H9 (cell line): ENCODE measurements around the gene FBXO17. TPM values are rescaled to one million over a fixed set of nuclear protein-coding genes. Genes with fewer than 3 reads are reported as not detected.

Source experiments
- DNase-seq: peaks from one replicate; pipeline ENCODE4 v3.0.0-alpha.2; 2017
- H2AFZ ChIP-seq: one replicate; pipeline ENCODE4 v1.6.1; 2013; ENCODE audit warnings: mild to moderate bottlenecking, low read length, control low read depth, moderate library complexity
- H2AK5ac ChIP-seq: 2 replicates; pipeline ENCODE4 v1.6.1; 2013; ENCODE audit warnings: low read length, control low read depth, mixed read lengths; ENCODE audit not compliant: insufficient read length
- H2BK120ac ChIP-seq: one replicate; pipeline ENCODE4 v1.6.1; 2013; ENCODE audit warnings: low read depth, mild to moderate bottlenecking, low read length, control low read depth, inconsistent platforms; ENCODE audit not compliant: poor library complexity, severe bottlenecking
- H2BK12ac ChIP-seq: 2 replicates; pipeline ENCODE4 v1.6.1; 2013; ENCODE audit warnings: low read length, control low read depth, mixed read lengths, low read depth; ENCODE audit not compliant: insufficient read length
- H2BK15ac ChIP-seq: 2 replicates; pipeline ENCODE4 v1.6.1; 2013; ENCODE audit warnings: low read depth, low read length, control low read depth
- H2BK20ac ChIP-seq: one replicate; pipeline ENCODE4 v1.6.1; 2013; ENCODE audit warnings: low read depth, mild to moderate bottlenecking, low read length, control low read depth, inconsistent platforms; ENCODE audit not compliant: poor library complexity, severe bottlenecking
- H2BK5ac ChIP-seq: 2 replicates; pipeline ENCODE4 v1.6.1; 2013; ENCODE audit warnings: low read length, control low read depth, mixed read lengths; ENCODE audit not compliant: insufficient read length
- H3K14ac ChIP-seq: 2 replicates; pipeline ENCODE4 v1.6.1; 2013; ENCODE audit warnings: low read length, control low read depth; ENCODE audit not compliant: insufficient read depth
- H3K18ac ChIP-seq: 2 replicates; pipeline ENCODE4 v1.6.1; 2013; ENCODE audit warnings: low read depth, mild to moderate bottlenecking, mixed read lengths, low read length, control low read depth; ENCODE audit not compliant: insufficient read length
- H3K23ac ChIP-seq: 2 replicates; pipeline ENCODE4 v1.6.1; 2013; ENCODE audit warnings: low read length, control low read depth, mixed read lengths, low read depth; ENCODE audit not compliant: insufficient read length
- H3K23me2 ChIP-seq: 2 replicates; pipeline ENCODE4 v1.6.1; 2013; ENCODE audit warnings: low read depth, mild to moderate bottlenecking, mixed read lengths, low read length, control low read depth; ENCODE audit not compliant: insufficient read length, poor library complexity, severe bottlenecking
- H3K27ac ChIP-seq: 2 replicates; pipeline ENCODE4 v1.5.1; 2013; ENCODE audit warnings: low read length, control low read depth, mixed read lengths, low read depth; ENCODE audit not compliant: insufficient read length
- H3K27me3 ChIP-seq: 2 replicates; pipeline ENCODE4 v1.6.1; 2013; ENCODE audit warnings: low read length, control low read depth, inconsistent platforms; ENCODE audit not compliant: insufficient read depth
- H3K4ac ChIP-seq: 2 replicates; pipeline ENCODE4 v1.6.1; 2013; ENCODE audit warnings: low read depth, mild to moderate bottlenecking, control low read depth, inconsistent platforms, low read length, moderate library complexity
- H3K4me1 ChIP-seq: 2 replicates; pipeline ENCODE4 v1.6.1; 2013; ENCODE audit warnings: low read length, control low read depth, inconsistent platforms; ENCODE audit not compliant: insufficient read depth
- H3K4me2 ChIP-seq: 2 replicates; pipeline ENCODE4 v1.6.1; 2013; ENCODE audit warnings: low read length, control low read depth, mixed read lengths; ENCODE audit not compliant: insufficient read length, insufficient read depth
- H3K56ac ChIP-seq: 2 replicates; pipeline ENCODE4 v1.6.1; 2013; ENCODE audit warnings: low read depth, mild to moderate bottlenecking, mixed read lengths, low read length, control low read depth; ENCODE audit not compliant: insufficient read length
- H3K79me1 ChIP-seq: 2 replicates; pipeline ENCODE4 v1.6.1; 2013; ENCODE audit warnings: low read depth, mild to moderate bottlenecking, moderate library complexity, low read length, control low read depth, inconsistent platforms; ENCODE audit not compliant: insufficient read depth, poor library complexity, severe bottlenecking
- H3K79me2 ChIP-seq: 2 replicates; pipeline ENCODE4 v1.6.1; 2013; ENCODE audit warnings: low read length, control low read depth, inconsistent platforms; ENCODE audit not compliant: insufficient read depth
- H3K9ac ChIP-seq: 2 replicates; pipeline ENCODE4 v1.6.1; 2013; ENCODE audit warnings: low read length, control low read depth, mixed read lengths; ENCODE audit not compliant: insufficient read length; ENCODE audit errors: extremely low read depth
- H3K9me3 ChIP-seq: one replicate; pipeline ENCODE4 v1.6.1; 2013; ENCODE audit warnings: low read depth, low read length, inconsistent platforms; ENCODE audit not compliant: control insufficient read depth
- H3T11ph ChIP-seq: one replicate; pipeline ENCODE4 v1.6.1; 2013; ENCODE audit warnings: mild to moderate bottlenecking, low read length, control low read depth, inconsistent platforms
- H4K20me1 ChIP-seq: one replicate; pipeline ENCODE4 v1.6.1; 2013; ENCODE audit not compliant: control insufficient read depth, insufficient read length, insufficient read depth
- H4K5ac ChIP-seq: 2 replicates; pipeline ENCODE4 v1.6.1; 2013; ENCODE audit warnings: low read depth, mild to moderate bottlenecking, mixed read lengths, low read length, control low read depth; ENCODE audit not compliant: insufficient read length
- H4K8ac ChIP-seq: replicated peaks from 2 replicates; pipeline ENCODE4 v1.6.1; 2013; ENCODE audit warnings: low read length, control low read depth, mixed read lengths, low read depth; ENCODE audit not compliant: insufficient read length
- H4K91ac ChIP-seq: 2 replicates; pipeline ENCODE4 v1.6.1; 2013; ENCODE audit warnings: low read depth, mild to moderate bottlenecking, moderate library complexity, mixed read lengths, low read length, control low read depth; ENCODE audit not compliant: insufficient read length
- H3K27ac Mint-ChIP-seq, 3 experiments: 2 replicates in 2 of 3; 3 replicates in 1 of 3; pipeline ENCODE4 v1.8.0; 2020 to 2021; ENCODE audit warnings: mixed read lengths in 3 of 3, mild to moderate bottlenecking in 1 of 3, moderate library complexity in 1 of 3
- H3K27me3 Mint-ChIP-seq: 2 replicates; pipeline ENCODE4 v1.8.0; 2021; ENCODE audit warnings: low read depth, mild to moderate bottlenecking, moderate library complexity, mixed read lengths
- H3K36me3 Mint-ChIP-seq, 3 experiments: 2 replicates in 2 of 3; 3 replicates in 1 of 3; pipeline ENCODE4 v1.8.0; 2020 to 2021; ENCODE audit warnings: low read depth in 3 of 3, mixed read lengths in 3 of 3; ENCODE audit not compliant: insufficient read depth in 1 of 3
- H3K4me1 Mint-ChIP-seq, 2 experiments: 2 replicates each; pipeline ENCODE4 v1.8.0; 2020; ENCODE audit warnings: mixed read lengths in 2 of 2
- H3K4me3 Mint-ChIP-seq, 2 experiments: 2 replicates in 1 of 2; 3 replicates in 1 of 2; pipeline ENCODE4 v1.8.0; 2020 to 2021; ENCODE audit warnings: mild to moderate bottlenecking in 2 of 2, mixed read lengths in 2 of 2, moderate library complexity in 1 of 2
- H3K9me3 Mint-ChIP-seq, 2 experiments: 2 replicates in 1 of 2; 3 replicates in 1 of 2; pipeline ENCODE4 v1.8.0; 2020; ENCODE audit warnings: mild to moderate bottlenecking in 2 of 2, mixed read lengths in 2 of 2, moderate library complexity in 1 of 2
- CTCF ChIP-seq: fragments of 200-600 bp; sonication (generic); conservative IDR thresholded peaks from 3 replicates; pipeline ENCODE4 v1.8.0; 2021; ENCODE audit warnings: antibody characterized with exemption, mild to moderate bottlenecking
- WGBS: extraction: QIAGEN DNeasy Blood & Tissue Kit; methylation state at CpG from one replicate; pipeline ENCODE4 v1.1.7; 2013; ENCODE audit warnings: missing lambda C conversion rate, low lambda C conversion rate, mixed read lengths; ENCODE audit not compliant: insufficient read length; ENCODE audit errors: extremely low coverage; 5-methylcytosine and 5-hydroxymethylcytosine counted together
- total RNA-seq: library from RNA; stranded (reverse); gene quantifications from 2 replicates; pipeline ENCODE4 v1.2.1, GENCODE V29; 2021

FBXO17 gene
- total RNA-seq, 1 experiment from 2014 or later: 25.5 TPM

- Histone ChIP-seq H3T11ph (no peak overlapping the region), H3K4me2 (no peak overlapping the region)
- WGBS: no CpG with 5 or more reads among the region's 5 CpGs
Measured at GRCh38 chr19:38922482-38922881, 53.1 kb downstream of the FBXO17 start.

More at GRCh38 chr19:38922482-38922881, 53.1 kb downstream of the FBXO17 start:
- no peak overlapping the region for H3K4me3 Mint-ChIP-seq
- DNase-seq: no peak
- Histone ChIP-seq H2BK5ac (no peak overlapping the region), H2AK5ac (no peak overlapping the region), H3K56ac (no peak overlapping the region), H3K79me2 (no peaks in the 10 kb centered on the region), H3K9ac (no peak overlapping the region), H2BK12ac (no peak overlapping the region), H2AFZ (no peak overlapping the region), H3K14ac (no peak overlapping the region), H3K9me3 (no peaks in the 10 kb centered on the region), H4K20me1 (no peaks in the 10 kb centered on the region), H3K27ac (no peak overlapping the region), H4K8ac (no peak overlapping the region), H2BK15ac (no peak overlapping the region), H3K23me2 (no peaks in the 10 kb centered on the region), H3K4ac (no peak overlapping the region), H3K27me3 (no peaks in the 10 kb centered on the region), H3K79me1 (no peaks in the 10 kb centered on the region), H3K4me1 (no peaks in the 10 kb centered on the region), H3K18ac (no peak overlapping the region), H4K5ac (no peak overlapping the region), H2BK20ac (no peak overlapping the region), H4K91ac (no peak overlapping the region), H3K23ac (no peak overlapping the region), H2BK120ac (no peak overlapping the region)
- H3K27ac Mint-ChIP-seq: no peak overlapping the region
- H3K9me3 Mint-ChIP-seq: no peaks in the 10 kb centered on the region
- H3K4me1 Mint-ChIP-seq: no peaks in the 10 kb centered on the region
- H3K36me3 Mint-ChIP-seq: peaks cover 25 to 46% (median 34%) of the 10 kb centered on the region in 3 experiments; a peak in 6 of 7 replicates
- no peaks in the 10 kb centered on the region for H3K27me3 Mint-ChIP-seq
- no peak for TF ChIP-seq CTCF
